ENCODE results near the gene LSAMP. TPM values are rescaled to one million over a fixed set of nuclear protein-coding genes. Genes with fewer than 3 reads are reported as not detected.

The LSAMP gene
- total RNA-seq, 4 donors from 2014 or later = 1.3 to 8.3 (median 1.8) TPM

- no peak for TF ChIP-seq CTCF (IDR thresholded peaks at IDR 0.05)
- no peak for TF ChIP-seq POLR2A (IDR thresholded peaks at IDR 0.05)
- DNase-seq = no peak
Observed at GRCh38 chr3:115843206-115843605, 602.1 kb downstream of the LSAMP start.

GRCh38 chr3:115839246-115839645, 606.0 kb downstream of the LSAMP start:
- no peak for TF ChIP-seq CTCF (IDR thresholded peaks at IDR 0.05)
- no peak overlapping the region for H3K4me3 ChIP-seq
- no peaks in the 10 kb centered on the region for H3K27me3 ChIP-seq
- H3K36me3 ChIP-seq = no peaks in the 10 kb centered on the region
- H3K27ac ChIP-seq = no peak overlapping the region
- H3K9me3 ChIP-seq = no peaks in the 10 kb centered on the region
- no peaks in the 10 kb centered on the region for H3K4me1 ChIP-seq
- DNase-seq = no peak

More at GRCh38 chr3:115843206-115843605, 602.1 kb downstream of the LSAMP start:
- Histone ChIP-seq H3K27me3 (no peaks in the 10 kb centered on the region), H3K36me3 (no peaks in the 10 kb centered on the region), H3K9me3 (no peaks in the 10 kb centered on the region), H3K4me1 (no peaks in the 10 kb centered on the region), H3K4me3 (no peak overlapping the region), H3K27ac (no peak overlapping the region)

GRCh38 chr3:115838786-115839185, 606.5 kb downstream of the LSAMP start:
- Histone ChIP-seq H3K36me3 (no peaks in the 10 kb centered on the region), H3K27ac (no peak overlapping the region), H3K27me3 (no peaks in the 10 kb centered on the region), H3K4me3 (no peak overlapping the region), H3K4me1 (no peaks in the 10 kb centered on the region), H3K9me3 (no peaks in the 10 kb centered on the region)
- TF ChIP-seq POLR2A (IDR thresholded peaks at IDR 0.05) (no peak), CTCF (IDR thresholded peaks at IDR 0.05) (no peak)
- DNase-seq = no peak

GRCh38 chr3:115836944-115837343, 608.3 kb downstream of the LSAMP start:
- Histone ChIP-seq H3K4me3 (no peak overlapping the region), H3K27me3 (no peaks in the 10 kb centered on the region), H3K36me3 (no peaks in the 10 kb centered on the region), H3K9me3 (no peaks in the 10 kb centered on the region), H3K27ac (no peak overlapping the region), H3K4me1 (no peaks in the 10 kb centered on the region)
- DNase-seq = no peak
- TF ChIP-seq POLR2A (IDR thresholded peaks at IDR 0.05) (no peak), CTCF (IDR thresholded peaks at IDR 0.05) (peak in 4 of 6 experiments; percentile 15 to 54 (median 30))

- DNase-seq = no peak
- no peaks in the 10 kb centered on the region for H3K9me3 ChIP-seq
- H3K4me3 ChIP-seq = no peak overlapping the region
- H3K4me1 ChIP-seq = no peaks in the 10 kb centered on the region
- H3K36me3 ChIP-seq = no peaks in the 10 kb centered on the region
- H3K27me3 ChIP-seq = no peaks in the 10 kb centered on the region
- TF ChIP-seq POLR2A (IDR thresholded peaks at IDR 0.05) (no peak), CTCF (IDR thresholded peaks at IDR 0.05) (no peak)
- no peak overlapping the region for H3K27ac ChIP-seq
Observed at GRCh38 chr3:115835946-115836345, 609.3 kb downstream of the LSAMP start.

GRCh38 chr3:115834068-115834467, 611.2 kb downstream of the LSAMP start:
- no peak for DNase-seq
- Histone ChIP-seq H3K36me3 (no peaks in the 10 kb centered on the region), H3K4me1 (no peaks in the 10 kb centered on the region), H3K4me3 (no peak overlapping the region), H3K27me3 (no peaks in the 10 kb centered on the region), H3K9me3 (no peaks in the 10 kb centered on the region), H3K27ac (no peak overlapping the region)
- TF ChIP-seq POLR2A (IDR thresholded peaks at IDR 0.05) (no peak), CTCF (IDR thresholded peaks at IDR 0.05) (no peak)
